Suprapubic skin (tissue), 4 donors: ENCODE measurements around the gene SLC7A7. TPM values are rescaled to one million over a fixed set of nuclear protein-coding genes. Genes with fewer than 3 reads are reported as not detected.
"Not testable (repeated sequence)": the region's sequence is repeated elsewhere in the genome, so short reads cannot be mapped to it uniquely, and the experiment has no call there.

Source experiments
- DNase-seq, 2 donors: peaks; one replicate each; pipeline ENCODE4 v3.0.0-alpha.2; 2019; ENCODE audit warnings: low spot score in 2 of 2
- H3K27ac ChIP-seq: fragments of 200-600 bp; sonication (generic); one replicate; pipeline ENCODE4 v1.5.1; 2019
- H3K27me3 ChIP-seq: fragments of 200-600 bp; sonication (generic); one replicate; pipeline ENCODE4 v1.5.1; 2019
- H3K36me3 ChIP-seq: fragments of 200-600 bp; sonication (generic); one replicate; pipeline ENCODE4 v1.5.1; 2019
- H3K4me1 ChIP-seq: fragments of 200-600 bp; sonication (generic); one replicate; pipeline ENCODE4 v1.5.1; 2019
- H3K4me3 ChIP-seq: fragments of 200-600 bp; sonication (generic); one replicate; pipeline ENCODE4 v1.5.1; 2019; ENCODE audit warnings: mild to moderate bottlenecking
- H3K9me3 ChIP-seq: fragments of 200-600 bp; sonication (generic); one replicate; pipeline ENCODE4 v1.5.1; 2019
- CTCF ChIP-seq, 2 donors: fragments of 200-600 bp in 1 of 2; fragments of 450-650 bp in 1 of 2; sonication (generic) in 1 of 2; IDR thresholded peaks; one replicate each; pipeline ENCODE4 v1.5.1; 2016 to 2019; ENCODE audit warnings: antibody characterized with exemption in 2 of 2, mild to moderate bottlenecking in 1 of 2, moderate library complexity in 1 of 2
- EP300 ChIP-seq: sonication (generic); formaldehyde crosslinking; IDR thresholded peaks from one replicate; pipeline ENCODE4 v1.6.1; 2017; ENCODE audit warnings: antibody characterized with exemption
- POLR2A ChIP-seq, 2 donors: fragments of 450-650 bp; IDR thresholded peaks; one replicate each; pipeline ENCODE4 v1.6.1; 2017; ENCODE audit warnings: antibody characterized with exemption in 2 of 2, mild to moderate bottlenecking in 2 of 2, moderate library complexity in 2 of 2
- POLR2AphosphoS5 ChIP-seq, 3 donors: sonication (generic); formaldehyde crosslinking; IDR thresholded peaks; one replicate each; pipeline ENCODE4 v1.6.1; 2017; ENCODE audit warnings: antibody characterized with exemption in 3 of 3
- WGBS: methylation state at CpG from one replicate; pipeline ENCODE4 v1.1.5; 2018; 5-methylcytosine and 5-hydroxymethylcytosine counted together
- total RNA-seq, 4 donors: library from RNA; depleted of rRNA; stranded (reverse); fragments of >200 nt; gene quantifications; one replicate each; pipeline ENCODE4 v1.1.0, GENCODE V29; 2016

Gene SLC7A7
- total RNA-seq, result 1 to 10 TPM; 1.8 to 3.8 (median 2.9) TPM

DNA sequence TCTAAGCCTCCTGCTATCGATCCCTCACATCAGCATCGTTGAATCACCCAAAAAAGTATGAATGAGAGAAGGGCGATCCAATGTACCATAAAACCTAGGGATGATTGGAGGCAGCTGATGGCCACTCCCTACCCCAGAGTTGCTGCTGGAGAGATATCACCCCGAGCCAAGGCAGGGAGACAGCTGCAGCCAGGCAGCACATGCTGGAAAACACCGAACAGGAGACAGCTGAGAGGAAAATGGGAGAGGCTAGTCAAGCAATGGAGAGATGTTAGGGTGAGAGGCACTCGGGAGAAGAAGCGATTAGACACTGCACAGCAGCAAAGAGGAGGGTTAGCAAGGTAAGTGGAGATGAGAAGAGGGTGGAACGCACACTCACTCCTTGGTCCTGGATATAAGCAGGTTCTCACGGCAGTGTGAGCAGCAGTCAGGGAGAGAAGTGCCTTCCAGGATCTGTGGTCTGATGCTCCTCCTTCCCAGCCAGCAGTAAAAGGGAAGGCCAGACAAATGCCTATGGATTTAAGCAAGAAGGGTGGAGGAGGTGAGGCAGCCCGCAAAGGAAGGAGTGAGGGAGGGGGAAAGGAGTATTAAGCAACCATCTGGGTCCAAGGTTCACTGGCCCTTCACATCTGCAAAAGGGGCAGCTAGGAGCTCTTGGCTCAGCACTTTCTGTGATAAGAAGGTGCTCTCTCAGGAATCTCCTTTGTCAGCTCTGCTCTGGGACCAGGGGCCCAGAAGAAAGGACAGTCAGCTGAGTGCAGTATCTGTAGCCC, at the start of gene SLC7A7:
Gene SLC7A7 (minus strand): TSS at position 495 of the 773 bp plus-strand sequence. CDS start 2,037 bp downstream, outside the sequence.
- H3K27me3 ChIP-seq, result no peaks in the 10 kb centered on the region
- no peak for DNase-seq
- H3K4me3 ChIP-seq, result peak within 1 kb of the TSS; percentile 27
- peaks cover 21% of the 10 kb centered on the region for H3K4me1 ChIP-seq
- no peak for TF ChIP-seq CTCF (IDR thresholded peaks at IDR 0.05)
- TF ChIP-seq POLR2A (IDR thresholded peaks at IDR 0.05), result no peak
- TF ChIP-seq EP300, result no peak
- TF ChIP-seq POLR2AphosphoS5 (IDR thresholded peaks at IDR 0.05), result no peak
- WGBS, result 36% methylated on average over 10 of the region's 10 CpGs
- no peaks in the 10 kb centered on the region for H3K9me3 ChIP-seq
- no peaks in the 10 kb centered on the region for H3K36me3 ChIP-seq
- H3K27ac ChIP-seq, result no peak within 1 kb of the TSS

DNA sequence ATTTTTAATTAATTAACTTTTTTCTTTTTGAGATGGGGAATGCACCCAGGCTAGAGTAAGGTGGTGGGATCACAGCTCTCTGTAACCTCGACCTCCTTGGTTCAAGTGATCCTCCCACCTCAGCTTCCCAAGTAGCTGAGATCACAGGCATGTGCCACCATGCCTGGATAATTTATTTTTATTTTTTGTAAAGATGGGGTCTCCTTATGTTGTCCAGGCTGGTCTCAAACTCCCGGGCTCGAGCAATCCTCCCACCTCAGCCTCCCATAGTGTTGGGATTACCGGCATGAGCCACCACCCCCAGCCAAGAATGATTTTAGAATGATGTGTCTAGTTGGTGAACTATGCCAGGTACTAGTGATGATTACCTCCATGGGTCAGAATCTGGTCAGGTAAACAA, 49.7 kb upstream of the SLC7A7 start:
- TF ChIP-seq EP300, result no peak
- no peak for TF ChIP-seq CTCF (IDR thresholded peaks at IDR 0.05)
- TF ChIP-seq POLR2A (IDR thresholded peaks at IDR 0.05), result no peak
- no peak for TF ChIP-seq POLR2AphosphoS5 (IDR thresholded peaks at IDR 0.05)

GRCh38 chr14:22861651-22862050, 46.4 kb upstream of the SLC7A7 start:
- Histone ChIP-seq H3K36me3 (no peaks in the 10 kb centered on the region), H3K4me3 (no peak overlapping the region), H3K4me1 (no peaks in the 10 kb centered on the region), H3K27ac (no peak overlapping the region), H3K9me3 (no peaks in the 10 kb centered on the region), H3K27me3 (no peaks in the 10 kb centered on the region)
- no peak for DNase-seq
- TF ChIP-seq EP300 (no peak), CTCF (IDR thresholded peaks at IDR 0.05) (no peak), POLR2A (IDR thresholded peaks at IDR 0.05) (no peak), POLR2AphosphoS5 (IDR thresholded peaks at IDR 0.05) (no peak)

More for the DNA sequence above, 49.7 kb upstream of the SLC7A7 start:
- Histone ChIP-seq H3K9me3 (no peaks in the 10 kb centered on the region), H3K4me1 (peaks cover 3% of the 10 kb centered on the region), H3K27me3 (no peaks in the 10 kb centered on the region), H3K4me3 (no peak overlapping the region), H3K36me3 (no peaks in the 10 kb centered on the region), H3K27ac (no peak overlapping the region)
- WGBS, result 95% methylated on average over 4 of the region's 4 CpGs
- no peak for DNase-seq

GRCh38 chr14:22860377-22860776, 45.1 kb upstream of the SLC7A7 start:
- DNase-seq, result not testable (repeated sequence)
- WGBS, result 95% methylated on average over 3 of the region's 3 CpGs

DNA sequence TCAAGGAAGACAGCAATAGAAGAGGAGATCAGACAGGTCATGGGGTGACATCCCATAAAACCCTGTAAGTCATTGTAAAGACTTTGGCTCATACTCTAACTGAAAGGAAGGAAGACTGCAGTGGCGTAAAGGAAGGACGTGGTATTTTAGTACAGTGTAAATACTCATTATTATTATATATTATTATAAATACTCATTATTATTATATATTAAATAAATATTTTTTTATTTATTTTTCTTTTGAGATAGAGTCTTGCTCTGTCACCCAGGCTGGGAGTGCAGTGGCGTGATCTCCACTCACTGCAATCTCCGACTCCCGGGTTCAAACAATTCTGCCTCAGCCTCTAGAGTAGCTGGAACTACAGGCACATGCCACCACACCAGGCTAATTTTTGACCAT, 41.2 kb upstream of the SLC7A7 start:
- DNase-seq, result no peak
- no peak for TF ChIP-seq POLR2AphosphoS5 (IDR thresholded peaks at IDR 0.05)
- no peak for TF ChIP-seq EP300
- no peak for TF ChIP-seq POLR2A (IDR thresholded peaks at IDR 0.05)
- TF ChIP-seq CTCF (IDR thresholded peaks at IDR 0.05), result no peak
- no peaks in the 10 kb centered on the region for H3K36me3 ChIP-seq
- H3K4me1 ChIP-seq, result peaks cover 18% of the 10 kb centered on the region
- no peaks in the 10 kb centered on the region for H3K9me3 ChIP-seq
- no peaks in the 10 kb centered on the region for H3K27me3 ChIP-seq
- H3K27ac ChIP-seq, result no peak overlapping the region
- no peak overlapping the region for H3K4me3 ChIP-seq
- WGBS, result 89% methylated on average over 5 of the region's 5 CpGs

More at GRCh38 chr14:22860377-22860776, 45.1 kb upstream of the SLC7A7 start:
- H3K4me3 ChIP-seq, H3K27me3 ChIP-seq, H3K4me1 ChIP-seq, H3K9me3 ChIP-seq, H3K27ac ChIP-seq, H3K36me3 ChIP-seq: not testable (repeated sequence)
